HepG2 (cell line): Measurements from ENCODE around the gene TMEM253. TPM values are rescaled to one million over a fixed set of nuclear protein-coding genes. Genes with fewer than 3 reads are reported as not detected.
A peak's percentile ranks its signal among the peaks of the same experiment; 100 is the strongest.

ENCODE experiments used
- FOXJ3 ChIP-seq: sonication (generic); formaldehyde crosslinking; IDR thresholded peaks from 2 replicates; pipeline ENCODE4 v1.4.0; 2020; ENCODE audit warnings: missing genetic modification reagents, mild to moderate bottlenecking, borderline replicate concordance
- GATAD1 ChIP-seq: IDR thresholded peaks from 2 replicates; pipeline ENCODE4 v1.6.1; 2016; ENCODE audit warnings: missing genetic modification reagents, missing compliant biosample characterization
- KDM4B ChIP-seq: sonication (generic); formaldehyde crosslinking; IDR thresholded peaks from 2 replicates; pipeline ENCODE4 v1.4.0; 2020; ENCODE audit warnings: missing genetic modification reagents
- NONO ChIP-seq, 2 experiments: fragments of 450-650 bp in 1 of 2; sonication (generic) in 1 of 2; formaldehyde crosslinking in 1 of 2; IDR thresholded peaks in 1 of 2; conservative IDR thresholded peaks in 1 of 2; 2 replicates each; pipeline versions ENCODE4 v1.6.1 to v1.8.0; 2017 to 2022; ENCODE audit warnings: mild to moderate bottlenecking in 1 of 2, missing genetic modification reagents in 1 of 2, moderate library complexity in 1 of 2
- PHF21A ChIP-seq: sonication (generic); formaldehyde crosslinking; IDR thresholded peaks from 2 replicates; pipeline ENCODE4 v1.5.0; 2020; ENCODE audit warnings: mild to moderate bottlenecking, missing genetic modification reagents
- SCMH1 ChIP-seq: sonication (generic); formaldehyde crosslinking; IDR thresholded peaks from 2 replicates; pipeline ENCODE4 v1.9.0; 2021; ENCODE audit warnings: missing genetic modification reagents, mild to moderate bottlenecking, borderline replicate concordance
- SP4 ChIP-seq: sonication (generic); formaldehyde crosslinking; IDR thresholded peaks from 2 replicates; pipeline ENCODE4 v1.8.1; 2023; ENCODE audit warnings: mild to moderate bottlenecking, missing genetic modification reagents
- ZMYM4 ChIP-seq: sonication (generic); formaldehyde crosslinking; IDR thresholded peaks from 2 replicates; pipeline ENCODE4 v1.8.1; 2023; ENCODE audit warnings: mild to moderate bottlenecking, missing genetic modification reagents
- ZNF335 ChIP-seq: sonication (generic); formaldehyde crosslinking; IDR thresholded peaks from 2 replicates; pipeline ENCODE4 v1.4.0; 2020; ENCODE audit warnings: missing genetic modification reagents
- ZNF350 ChIP-seq: sonication (generic); formaldehyde crosslinking; IDR thresholded peaks from 2 replicates; pipeline ENCODE4 v1.4.0; 2020; ENCODE audit warnings: mild to moderate bottlenecking, low read depth, missing genetic modification reagents, borderline replicate concordance
- ZNF484 ChIP-seq: sonication (generic); formaldehyde crosslinking; IDR thresholded peaks from 2 replicates; pipeline ENCODE4 v1.5.1; 2020; ENCODE audit warnings: mild to moderate bottlenecking, low read depth, missing genetic modification reagents, borderline replicate concordance
- ZNF501 ChIP-seq: sonication (generic); formaldehyde crosslinking; IDR thresholded peaks from 2 replicates; pipeline ENCODE4 v1.5.1; 2020; ENCODE audit warnings: mild to moderate bottlenecking, moderate library complexity, missing genetic modification reagents
- ZNF589 ChIP-seq: sonication (generic); formaldehyde crosslinking; conservative IDR thresholded peaks from 2 replicates; pipeline ENCODE4 v1.8.0; 2022; ENCODE audit warnings: mild to moderate bottlenecking, moderate library complexity, missing genetic modification reagents
- ZNF724P ChIP-seq: sonication (generic); formaldehyde crosslinking; IDR thresholded peaks from 2 replicates; pipeline ENCODE4 v1.8.0; 2022; ENCODE audit warnings: missing genetic modification reagents, borderline replicate concordance
- ZSCAN30 ChIP-seq: sonication (generic); formaldehyde crosslinking; IDR thresholded peaks from 2 replicates; pipeline ENCODE4 v1.5.0; 2020; ENCODE audit warnings: mild to moderate bottlenecking, missing genetic modification reagents
- polyA plus RNA-seq, 8 experiments: library from polyadenylated mRNA; depleted of rRNA in 3 of 8; stranded (reverse) in 7 of 8; unstranded in 1 of 8; fragments of >200 nt; fragmentation: Illumina TruSeq in 4 of 8; extraction: Trizol in 4 of 8; gene quantifications; 2 replicates each; pipeline versions ENCODE4 v1.2.1 to v1.2.3, GENCODE V29; 2011 to 2016; ENCODE audit warnings: low read depth in 4 of 8, missing spikeins in 1 of 8, mixed read lengths in 1 of 8; ENCODE audit not compliant: insufficient read depth in 1 of 8
- total RNA-seq, 5 experiments: library from RNA; depleted of rRNA; stranded (reverse); fragments of >200 nt; fragmentation: Illumina TruSeq; extraction: Trizol; gene quantifications; 2 replicates each; pipeline ENCODE4 v1.2.3, GENCODE V29; 2016; ENCODE audit warnings: low read depth in 1 of 5
- TF ChIP-seq, protein P1 (sequence below): sonication (generic); formaldehyde crosslinking; IDR thresholded peaks from 2 replicates; pipeline ENCODE4 v1.8.1; 2023; ENCODE audit warnings: mild to moderate bottlenecking, missing genetic modification reagents
- TF ChIP-seq, protein P2 (sequence below): IDR thresholded peaks from 2 replicates; pipeline ENCODE4 v1.6.1; 2016; ENCODE audit warnings: missing compliant biosample characterization, missing genetic modification reagents, borderline replicate concordance
- TF ChIP-seq, protein P3 (sequence below): IDR thresholded peaks from 2 replicates; pipeline ENCODE4 v1.6.1; 2018; ENCODE audit warnings: missing genetic modification reagents
- TF ChIP-seq, protein P4 (sequence below): sonication (generic); formaldehyde crosslinking; IDR thresholded peaks from 2 replicates; pipeline ENCODE4 v1.4.0; 2020; ENCODE audit warnings: missing genetic modification reagents
- TF ChIP-seq, protein P5 (sequence below): sonication (generic); formaldehyde crosslinking; IDR thresholded peaks from 2 replicates; pipeline ENCODE4 v1.4.0; 2020; ENCODE audit warnings: missing genetic modification reagents

The TMEM253 gene
- total and polyA plus RNA-seq, 2 of the 13 experiments (the other 11 are each of a cell fraction or from before 2014, with no cell fraction given) = 0.29 to 0.45 TPM

DNA sequence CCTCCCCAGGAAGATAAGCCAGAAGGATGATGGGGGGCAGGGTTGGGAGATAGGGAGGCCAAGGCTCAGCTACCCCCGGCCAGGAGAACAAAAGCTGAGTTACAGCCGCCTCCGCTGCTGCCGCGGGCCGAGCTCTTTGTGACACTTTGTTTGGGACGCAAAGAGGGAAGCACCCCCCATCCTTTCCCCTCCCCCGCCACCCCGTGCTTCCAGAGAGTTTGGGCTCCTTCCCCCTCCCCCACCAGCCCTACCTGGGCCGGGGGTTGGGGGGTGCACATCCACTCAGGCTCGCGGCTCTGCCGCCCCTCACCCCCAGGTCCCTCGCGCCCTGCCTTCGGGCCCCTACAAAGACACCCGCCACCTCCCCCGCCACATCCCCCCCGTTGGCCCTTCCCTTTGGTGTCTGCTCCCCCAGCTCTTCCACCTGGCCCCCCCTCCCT lies 3.2 kb upstream of the TMEM253 start (continued):
- TF ChIP-seq, protein P1, sequence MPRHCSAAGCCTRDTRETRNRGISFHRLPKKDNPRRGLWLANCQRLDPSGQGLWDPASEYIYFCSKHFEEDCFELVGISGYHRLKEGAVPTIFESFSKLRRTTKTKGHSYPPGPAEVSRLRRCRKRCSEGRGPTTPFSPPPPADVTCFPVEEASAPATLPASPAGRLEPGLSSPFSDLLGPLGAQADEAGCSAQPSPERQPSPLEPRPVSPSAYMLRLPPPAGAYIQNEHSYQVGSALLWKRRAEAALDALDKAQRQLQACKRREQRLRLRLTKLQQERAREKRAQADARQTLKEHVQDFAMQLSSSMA (CRISPR knock-in tag) = no peak
- TF ChIP-seq ZNF335 (CRISPR knock-in tag) (no peak), ZNF589 (no peak), ZSCAN30 (no peak), ZNF724P (CRISPR knock-in tag) (no peak), ZMYM4 (CRISPR knock-in tag) (no peak), KDM4B (no peak), ZNF350 (0 out of 2 replicates have a peak, but pooled peaks have one; percentile 61), NONO (IDR thresholded peaks at IDR 0.05) (no peak), NONO (CRISPR knock-in tag; conservative IDR thresholded peaks at IDR 0.05) (0 out of 2 replicates have a peak, but pooled peaks have one; percentile 29), ZNF484 (no peak), SCMH1 (no peak), FOXJ3 (no peak), ZNF501 (CRISPR knock-in tag) (no peak), PHF21A (no peak), GATAD1 (CRISPR knock-in tag) (0 out of 2 replicates have a peak, but pooled peaks have one; percentile 15), SP4 (CRISPR knock-in tag) (no peak)
- TF ChIP-seq, protein P2, sequence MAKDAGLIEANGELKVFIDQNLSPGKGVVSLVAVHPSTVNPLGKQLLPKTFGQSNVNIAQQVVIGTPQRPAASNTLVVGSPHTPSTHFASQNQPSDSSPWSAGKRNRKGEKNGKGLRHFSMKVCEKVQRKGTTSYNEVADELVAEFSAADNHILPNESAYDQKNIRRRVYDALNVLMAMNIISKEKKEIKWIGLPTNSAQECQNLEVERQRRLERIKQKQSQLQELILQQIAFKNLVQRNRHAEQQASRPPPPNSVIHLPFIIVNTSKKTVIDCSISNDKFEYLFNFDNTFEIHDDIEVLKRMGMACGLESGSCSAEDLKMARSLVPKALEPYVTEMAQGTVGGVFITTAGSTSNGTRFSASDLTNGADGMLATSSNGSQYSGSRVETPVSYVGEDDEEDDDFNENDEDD = no peak
- TF ChIP-seq, protein P3, sequence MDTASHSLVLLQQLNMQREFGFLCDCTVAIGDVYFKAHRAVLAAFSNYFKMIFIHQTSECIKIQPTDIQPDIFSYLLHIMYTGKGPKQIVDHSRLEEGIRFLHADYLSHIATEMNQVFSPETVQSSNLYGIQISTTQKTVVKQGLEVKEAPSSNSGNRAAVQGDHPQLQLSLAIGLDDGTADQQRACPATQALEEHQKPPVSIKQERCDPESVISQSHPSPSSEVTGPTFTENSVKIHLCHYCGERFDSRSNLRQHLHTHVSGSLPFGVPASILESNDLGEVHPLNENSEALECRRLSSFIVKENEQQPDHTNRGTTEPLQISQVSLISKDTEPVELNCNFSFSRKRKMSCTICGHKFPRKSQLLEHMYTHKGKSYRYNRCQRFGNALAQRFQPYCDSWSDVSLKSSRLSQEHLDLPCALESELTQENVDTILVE (CRISPR knock-in tag) = 0 out of 2 replicates have a peak, but pooled peaks have one; percentile 20
- TF ChIP-seq, protein P4, sequence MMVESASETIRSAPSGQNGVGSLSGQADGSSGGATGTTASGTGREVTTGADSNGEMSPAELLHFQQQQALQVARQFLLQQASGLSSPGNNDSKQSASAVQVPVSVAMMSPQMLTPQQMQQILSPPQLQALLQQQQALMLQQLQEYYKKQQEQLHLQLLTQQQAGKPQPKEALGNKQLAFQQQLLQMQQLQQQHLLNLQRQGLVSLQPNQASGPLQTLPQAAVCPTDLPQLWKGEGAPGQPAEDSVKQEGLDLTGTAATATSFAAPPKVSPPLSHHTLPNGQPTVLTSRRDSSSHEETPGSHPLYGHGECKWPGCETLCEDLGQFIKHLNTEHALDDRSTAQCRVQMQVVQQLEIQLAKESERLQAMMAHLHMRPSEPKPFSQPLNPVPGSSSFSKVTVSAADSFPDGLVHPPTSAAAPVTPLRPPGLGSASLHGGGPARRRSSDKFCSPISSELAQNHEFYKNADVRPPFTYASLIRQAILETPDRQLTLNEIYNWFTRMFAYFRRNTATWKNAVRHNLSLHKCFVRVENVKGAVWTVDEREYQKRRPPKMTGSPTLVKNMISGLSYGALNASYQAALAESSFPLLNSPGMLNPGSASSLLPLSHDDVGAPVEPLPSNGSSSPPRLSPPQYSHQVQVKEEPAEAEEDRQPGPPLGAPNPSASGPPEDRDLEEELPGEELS (CRISPR knock-in tag) = no peak
- TF ChIP-seq, protein P5, sequence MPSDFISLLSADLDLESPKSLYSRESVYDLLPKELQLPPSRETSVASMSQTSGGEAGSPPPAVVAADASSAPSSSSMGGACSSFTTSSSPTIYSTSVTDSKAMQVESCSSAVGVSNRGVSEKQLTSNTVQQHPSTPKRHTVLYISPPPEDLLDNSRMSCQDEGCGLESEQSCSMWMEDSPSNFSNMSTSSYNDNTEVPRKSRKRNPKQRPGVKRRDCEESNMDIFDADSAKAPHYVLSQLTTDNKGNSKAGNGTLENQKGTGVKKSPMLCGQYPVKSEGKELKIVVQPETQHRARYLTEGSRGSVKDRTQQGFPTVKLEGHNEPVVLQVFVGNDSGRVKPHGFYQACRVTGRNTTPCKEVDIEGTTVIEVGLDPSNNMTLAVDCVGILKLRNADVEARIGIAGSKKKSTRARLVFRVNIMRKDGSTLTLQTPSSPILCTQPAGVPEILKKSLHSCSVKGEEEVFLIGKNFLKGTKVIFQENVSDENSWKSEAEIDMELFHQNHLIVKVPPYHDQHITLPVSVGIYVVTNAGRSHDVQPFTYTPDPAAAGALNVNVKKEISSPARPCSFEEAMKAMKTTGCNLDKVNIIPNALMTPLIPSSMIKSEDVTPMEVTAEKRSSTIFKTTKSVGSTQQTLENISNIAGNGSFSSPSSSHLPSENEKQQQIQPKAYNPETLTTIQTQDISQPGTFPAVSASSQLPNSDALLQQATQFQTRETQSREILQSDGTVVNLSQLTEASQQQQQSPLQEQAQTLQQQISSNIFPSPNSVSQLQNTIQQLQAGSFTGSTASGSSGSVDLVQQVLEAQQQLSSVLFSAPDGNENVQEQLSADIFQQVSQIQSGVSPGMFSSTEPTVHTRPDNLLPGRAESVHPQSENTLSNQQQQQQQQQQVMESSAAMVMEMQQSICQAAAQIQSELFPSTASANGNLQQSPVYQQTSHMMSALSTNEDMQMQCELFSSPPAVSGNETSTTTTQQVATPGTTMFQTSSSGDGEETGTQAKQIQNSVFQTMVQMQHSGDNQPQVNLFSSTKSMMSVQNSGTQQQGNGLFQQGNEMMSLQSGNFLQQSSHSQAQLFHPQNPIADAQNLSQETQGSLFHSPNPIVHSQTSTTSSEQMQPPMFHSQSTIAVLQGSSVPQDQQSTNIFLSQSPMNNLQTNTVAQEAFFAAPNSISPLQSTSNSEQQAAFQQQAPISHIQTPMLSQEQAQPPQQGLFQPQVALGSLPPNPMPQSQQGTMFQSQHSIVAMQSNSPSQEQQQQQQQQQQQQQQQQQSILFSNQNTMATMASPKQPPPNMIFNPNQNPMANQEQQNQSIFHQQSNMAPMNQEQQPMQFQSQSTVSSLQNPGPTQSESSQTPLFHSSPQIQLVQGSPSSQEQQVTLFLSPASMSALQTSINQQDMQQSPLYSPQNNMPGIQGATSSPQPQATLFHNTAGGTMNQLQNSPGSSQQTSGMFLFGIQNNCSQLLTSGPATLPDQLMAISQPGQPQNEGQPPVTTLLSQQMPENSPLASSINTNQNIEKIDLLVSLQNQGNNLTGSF (CRISPR knock-in tag) = no peak
